Prostate gland (tissue), 2 donors: ENCODE results near the gene B3GNT2.

Experiments used
- POLR2A ChIP-seq: fragments of 450-650 bp; IDR thresholded peaks from one replicate; pipeline ENCODE4 v1.6.1; 2016; ENCODE audit warnings: antibody characterized with exemption, mild to moderate bottlenecking
- TF ChIP-seq, protein P1 (sequence below), 4 experiments: fragments of 200-600 bp in 2 of 4; fragments of 450-650 bp in 2 of 4; sonication (generic) in 2 of 4; IDR thresholded peaks; 1 replicate in 3 of 4; 2 replicates in 1 of 4; pipeline ENCODE4 v1.5.1; 2016 to 2019; ENCODE audit warnings: antibody characterized with exemption in 4 of 4, mild to moderate bottlenecking in 2 of 4, moderate library complexity in 2 of 4

DNA sequence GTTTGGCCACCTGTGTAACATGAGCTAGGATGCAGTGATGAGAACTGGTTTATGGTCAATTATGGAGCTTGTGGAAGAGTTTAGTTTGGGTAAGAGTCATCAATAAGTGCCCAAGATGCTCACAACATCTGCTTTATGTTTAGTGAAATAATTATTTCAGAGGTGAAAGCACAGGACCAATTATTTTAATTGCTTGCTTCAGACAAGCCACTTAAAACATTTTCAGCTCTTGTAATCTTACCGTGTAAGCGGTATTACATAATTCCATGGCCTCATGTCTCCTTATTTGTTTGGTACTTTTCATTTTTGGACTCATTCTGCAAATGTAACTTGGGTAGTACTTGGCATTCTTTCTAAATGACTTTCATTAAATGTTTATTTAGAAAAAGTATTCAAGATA lies 5.4 kb downstream of the B3GNT2 start:
- TF ChIP-seq POLR2A: no peak
- TF ChIP-seq, protein P1, sequence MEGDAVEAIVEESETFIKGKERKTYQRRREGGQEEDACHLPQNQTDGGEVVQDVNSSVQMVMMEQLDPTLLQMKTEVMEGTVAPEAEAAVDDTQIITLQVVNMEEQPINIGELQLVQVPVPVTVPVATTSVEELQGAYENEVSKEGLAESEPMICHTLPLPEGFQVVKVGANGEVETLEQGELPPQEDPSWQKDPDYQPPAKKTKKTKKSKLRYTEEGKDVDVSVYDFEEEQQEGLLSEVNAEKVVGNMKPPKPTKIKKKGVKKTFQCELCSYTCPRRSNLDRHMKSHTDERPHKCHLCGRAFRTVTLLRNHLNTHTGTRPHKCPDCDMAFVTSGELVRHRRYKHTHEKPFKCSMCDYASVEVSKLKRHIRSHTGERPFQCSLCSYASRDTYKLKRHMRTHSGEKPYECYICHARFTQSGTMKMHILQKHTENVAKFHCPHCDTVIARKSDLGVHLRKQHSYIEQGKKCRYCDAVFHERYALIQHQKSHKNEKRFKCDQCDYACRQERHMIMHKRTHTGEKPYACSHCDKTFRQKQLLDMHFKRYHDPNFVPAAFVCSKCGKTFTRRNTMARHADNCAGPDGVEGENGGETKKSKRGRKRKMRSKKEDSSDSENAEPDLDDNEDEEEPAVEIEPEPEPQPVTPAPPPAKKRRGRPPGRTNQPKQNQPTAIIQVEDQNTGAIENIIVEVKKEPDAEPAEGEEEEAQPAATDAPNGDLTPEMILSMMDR (IDR thresholded peaks at IDR 0.05): no peak
